Keratinocyte (primary cell): Measurements from ENCODE around the gene ETHE1.

Experiments used
- CTCF ChIP-seq, 3 experiments: IDR thresholded peaks in 1 of 3; conservative IDR thresholded peaks in 1 of 3; optimal IDR thresholded peaks in 1 of 3; 2 replicates in 2 of 3; 3 replicates in 1 of 3; pipeline versions ENCODE3 to v1.5.1; 2011; ENCODE audit warnings: low read length in 3 of 3, mild to moderate bottlenecking in 3 of 3, moderate library complexity in 2 of 3, control low read depth in 1 of 3, inconsistent platforms in 1 of 3; ENCODE audit not compliant: insufficient read depth in 2 of 3; ENCODE audit errors: extremely low read depth in 1 of 3
- EZH2 ChIP-seq: IDR thresholded peaks from one replicate; pipeline ENCODE4 v1.6.1; 2012; ENCODE audit warnings: inconsistent platforms, mild to moderate bottlenecking, low read length, moderate library complexity

- no peak for TF ChIP-seq CTCF (optimal IDR thresholded peaks at IDR 0.05 in 1 of 3, IDR thresholded peaks at IDR 0.05 in 1 of 3, conservative IDR thresholded peaks at IDR 0.05 in 1 of 3; ENCODE audit: extremely low read depth in 1 of 3, insufficient read depth in 2 of 3, low read length in 3 of 3)
- TF ChIP-seq EZH2, result no peak
These were observed 21.7 kb upstream of the ETHE1 start for GRCh38 chr19:43548706-43549105.
